ENCODE data around the gene FEZ2. TPM values are rescaled to one million over a fixed set of nuclear protein-coding genes. Genes with fewer than 3 reads are reported as not detected.
A peak's percentile ranks its signal among the peaks of the same experiment; 100 is the strongest.

FEZ2 gene
- total RNA-seq, 4 donors from 2014 or later: 27.9 to 66.6 (median 39.7) TPM

DNA sequence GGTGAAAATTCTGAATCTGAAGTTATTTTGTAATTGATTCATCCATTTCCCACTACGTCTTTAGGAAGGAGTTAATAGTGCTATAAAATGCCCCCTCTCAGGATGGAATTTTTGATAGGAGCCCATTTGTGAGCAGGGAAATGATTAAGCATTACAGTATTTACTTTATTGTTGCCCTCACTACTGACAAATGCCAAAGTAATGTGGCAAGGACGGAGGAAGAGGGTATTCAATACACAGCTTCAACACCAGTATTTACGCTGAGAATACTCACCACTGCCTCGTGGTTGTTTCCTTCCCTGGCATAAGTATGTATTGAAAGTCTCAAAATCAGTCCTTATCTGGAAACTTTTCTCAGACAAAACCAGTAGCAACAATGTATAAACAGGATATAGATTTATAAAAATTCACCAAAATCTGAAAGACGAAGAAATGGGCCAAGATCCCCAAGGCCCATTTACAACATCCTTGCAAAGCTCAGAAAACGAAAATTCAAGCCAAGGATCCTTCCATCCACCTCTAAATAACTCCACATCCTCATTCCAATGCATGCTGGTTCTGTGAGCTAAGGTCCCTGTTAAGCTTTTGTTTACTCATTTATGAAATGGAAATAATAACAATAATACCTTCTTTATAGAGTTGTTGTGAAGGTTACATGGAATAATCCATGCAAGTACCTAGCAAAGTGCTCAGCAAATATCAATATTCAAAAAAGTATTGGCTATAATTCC, 29.3 kb downstream of the FEZ2 start:
- Histone ChIP-seq H3K4me3 (no peak overlapping the region), H3K27me3 (no peaks in the 10 kb centered on the region), H3K27ac (peak overlapping the region; percentile 15 to 32), H3K9me3 (no peaks in the 10 kb centered on the region), H3K4me1 (no peaks in the 10 kb centered on the region), H3K36me3 (no peaks in the 10 kb centered on the region)
- no peak for DNase-seq
- no peak for TF ChIP-seq POLR2A (IDR thresholded peaks at IDR 0.05)
- TF ChIP-seq, protein P1, sequence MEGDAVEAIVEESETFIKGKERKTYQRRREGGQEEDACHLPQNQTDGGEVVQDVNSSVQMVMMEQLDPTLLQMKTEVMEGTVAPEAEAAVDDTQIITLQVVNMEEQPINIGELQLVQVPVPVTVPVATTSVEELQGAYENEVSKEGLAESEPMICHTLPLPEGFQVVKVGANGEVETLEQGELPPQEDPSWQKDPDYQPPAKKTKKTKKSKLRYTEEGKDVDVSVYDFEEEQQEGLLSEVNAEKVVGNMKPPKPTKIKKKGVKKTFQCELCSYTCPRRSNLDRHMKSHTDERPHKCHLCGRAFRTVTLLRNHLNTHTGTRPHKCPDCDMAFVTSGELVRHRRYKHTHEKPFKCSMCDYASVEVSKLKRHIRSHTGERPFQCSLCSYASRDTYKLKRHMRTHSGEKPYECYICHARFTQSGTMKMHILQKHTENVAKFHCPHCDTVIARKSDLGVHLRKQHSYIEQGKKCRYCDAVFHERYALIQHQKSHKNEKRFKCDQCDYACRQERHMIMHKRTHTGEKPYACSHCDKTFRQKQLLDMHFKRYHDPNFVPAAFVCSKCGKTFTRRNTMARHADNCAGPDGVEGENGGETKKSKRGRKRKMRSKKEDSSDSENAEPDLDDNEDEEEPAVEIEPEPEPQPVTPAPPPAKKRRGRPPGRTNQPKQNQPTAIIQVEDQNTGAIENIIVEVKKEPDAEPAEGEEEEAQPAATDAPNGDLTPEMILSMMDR (IDR thresholded peaks at IDR 0.05): no peak
- intact Hi-C loops (cut with DNase I; ENCODE audit: low total_unique reads): no loop called here

DNA sequence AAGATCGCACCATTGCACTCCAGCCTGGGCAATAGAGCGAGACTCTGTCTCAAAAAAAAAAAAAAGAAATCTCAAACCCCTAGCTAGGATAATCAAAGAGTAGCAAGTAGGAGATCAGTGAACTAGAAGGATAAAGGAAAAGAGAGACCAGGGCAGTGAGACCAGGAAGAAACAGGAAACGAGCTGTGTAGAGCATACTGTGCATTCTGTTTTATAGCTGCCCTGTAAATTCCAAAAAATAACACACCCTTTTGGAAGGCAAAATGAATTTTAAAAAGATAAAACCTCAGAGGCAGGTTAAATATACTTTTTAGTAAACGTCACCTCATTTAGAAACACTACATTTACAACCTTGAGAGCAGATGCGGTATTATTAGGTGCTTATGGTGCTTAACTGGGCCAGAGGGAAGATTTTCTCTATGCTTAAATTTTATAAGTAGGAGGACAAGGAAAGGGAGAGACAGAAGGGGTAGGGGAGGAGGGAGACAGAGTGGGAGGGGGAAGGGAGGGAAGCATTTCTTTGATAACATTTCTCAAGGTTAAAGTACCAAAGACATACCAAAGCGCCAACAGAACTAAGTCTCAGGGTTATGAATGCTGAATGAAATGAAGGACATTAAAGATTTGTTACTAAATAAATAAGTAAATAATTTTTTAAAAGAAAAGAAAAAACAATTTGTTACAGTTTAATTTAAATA, 30.1 kb downstream of the FEZ2 start:
- Histone ChIP-seq H3K9me3 (no peaks in the 10 kb centered on the region), H3K4me1 (no peaks in the 10 kb centered on the region), H3K27me3 (no peaks in the 10 kb centered on the region), H3K36me3 (no peaks in the 10 kb centered on the region), H3K27ac (peak overlapping the region in 1 of 2 donors; percentile 8), H3K4me3 (no peak overlapping the region)
- TF ChIP-seq POLR2A (IDR thresholded peaks at IDR 0.05): no peak
- TF ChIP-seq, protein P1 (IDR thresholded peaks at IDR 0.05): no peak
- intact Hi-C loops (cut with DNase I; ENCODE audit: low total_unique reads): no loop called here
- DNase-seq: no peak

DNA sequence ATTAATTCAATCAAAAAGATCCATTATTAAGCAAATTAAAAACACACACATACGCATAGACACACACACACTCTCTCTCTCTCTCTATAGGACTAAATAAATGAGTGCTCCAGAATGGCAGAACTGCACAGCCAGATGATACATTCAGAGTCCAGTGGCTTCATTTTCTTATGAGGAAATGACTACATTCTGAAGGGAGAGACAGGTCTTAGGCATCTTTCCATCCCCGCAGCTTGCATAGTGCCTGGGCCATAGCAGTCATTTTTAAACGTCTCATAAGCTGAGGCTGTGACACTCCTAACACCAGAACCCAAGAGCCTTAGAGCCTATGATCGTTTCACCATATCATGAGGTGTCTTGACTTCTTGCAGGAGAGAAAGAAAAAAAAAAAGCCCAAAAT, 31.1 kb downstream of the FEZ2 start:
- Histone ChIP-seq H3K27ac (no peak overlapping the region), H3K4me1 (no peaks in the 10 kb centered on the region), H3K27me3 (no peaks in the 10 kb centered on the region), H3K36me3 (no peaks in the 10 kb centered on the region), H3K4me3 (no peak overlapping the region), H3K9me3 (no peaks in the 10 kb centered on the region)
- intact Hi-C loops (cut with DNase I; ENCODE audit: low total_unique reads): no loop called here
- DNase-seq: no peak
- TF ChIP-seq, protein P1 (IDR thresholded peaks at IDR 0.05): no peak
- TF ChIP-seq POLR2A (IDR thresholded peaks at IDR 0.05): no peak

DNA sequence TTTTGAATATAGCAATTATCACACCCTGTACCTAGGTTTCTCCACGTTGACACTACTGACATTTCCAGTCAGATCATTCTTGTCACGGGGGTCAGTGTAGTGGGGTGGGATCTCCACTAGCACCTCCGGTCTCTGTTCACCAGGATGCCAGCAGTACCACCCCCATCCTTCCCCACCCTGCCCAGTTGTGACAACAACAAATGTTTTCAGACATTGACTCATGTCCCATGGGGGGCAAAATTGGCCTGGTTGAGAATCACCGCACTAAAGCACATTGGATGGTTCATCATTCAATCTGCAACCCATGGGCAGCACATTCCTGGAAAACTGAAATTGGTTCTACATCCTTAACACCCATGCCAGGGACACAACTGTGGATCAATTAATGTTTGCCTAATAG, 32.3 kb downstream of the FEZ2 start:
- intact Hi-C loops (cut with DNase I; ENCODE audit: low total_unique reads): no loop called here
- no peaks in the 10 kb centered on the region for H3K4me1 ChIP-seq
- no peaks in the 10 kb centered on the region for H3K27me3 ChIP-seq
- no peak for TF ChIP-seq POLR2A (IDR thresholded peaks at IDR 0.05)
- TF ChIP-seq, protein P1 (IDR thresholded peaks at IDR 0.05): no peak
- H3K36me3 ChIP-seq: no peaks in the 10 kb centered on the region
- H3K4me3 ChIP-seq: no peak overlapping the region
- H3K9me3 ChIP-seq: no peaks in the 10 kb centered on the region
- DNase-seq: no peak
- H3K27ac ChIP-seq: no peak overlapping the region

DNA sequence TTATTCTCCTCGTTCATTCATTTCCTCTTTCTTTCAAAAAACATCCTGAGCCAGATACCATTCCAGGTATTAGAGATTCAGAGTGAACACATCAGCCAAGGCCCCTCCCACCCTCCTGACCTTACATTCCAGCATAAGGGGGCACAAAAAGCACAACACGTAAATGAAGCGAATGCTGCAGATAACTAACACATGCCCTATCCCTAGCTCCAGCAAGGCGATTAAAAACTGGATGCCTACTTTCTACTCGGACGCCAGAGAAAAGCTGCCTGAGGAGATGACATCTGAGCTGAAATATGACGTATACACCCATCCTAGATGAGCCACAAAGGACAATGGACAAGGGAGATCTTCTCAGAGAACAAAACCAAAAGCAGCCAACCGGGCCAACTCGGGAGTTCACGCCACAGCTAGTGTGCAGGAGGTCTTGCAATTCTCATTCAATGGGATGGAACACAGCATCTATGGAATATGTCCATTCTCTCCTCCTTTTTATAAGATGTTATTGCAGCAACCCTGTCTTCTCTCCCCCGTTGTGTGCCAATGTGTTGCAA, 33.5 kb downstream of the FEZ2 start:
- Histone ChIP-seq H3K27ac (no peak overlapping the region), H3K27me3 (no peaks in the 10 kb centered on the region), H3K4me3 (no peak overlapping the region), H3K9me3 (no peaks in the 10 kb centered on the region), H3K4me1 (no peaks in the 10 kb centered on the region), H3K36me3 (no peaks in the 10 kb centered on the region)
- intact Hi-C loops (cut with DNase I; ENCODE audit: low total_unique reads): no loop called here
- no peak for DNase-seq
- no peak for TF ChIP-seq POLR2A (IDR thresholded peaks at IDR 0.05)
- TF ChIP-seq, protein P1 (IDR thresholded peaks at IDR 0.05): no peak
